Skeletal muscle tissue (tissue), 4 donors: ENCODE results near the gene GMPR2. TPM values are rescaled to one million over a fixed set of nuclear protein-coding genes. Genes with fewer than 3 reads are reported as not detected.

Source experiments
- H3K27ac ChIP-seq: one replicate; pipeline ENCODE4 v1.7.0; 2013; ENCODE audit warnings: mild to moderate bottlenecking, low read depth, low read length, inconsistent platforms
- H3K27me3 ChIP-seq, 3 donors: one replicate each; pipeline ENCODE4 v1.7.0; 2013; ENCODE audit warnings: low read length in 3 of 3; ENCODE audit not compliant: control insufficient read depth in 3 of 3, insufficient read depth in 3 of 3
- H3K36me3 ChIP-seq, 3 donors: one replicate each; pipeline ENCODE4 v1.7.0; 2013; ENCODE audit warnings: low read length in 3 of 3; ENCODE audit not compliant: control insufficient read depth in 3 of 3, insufficient read depth in 3 of 3
- H3K4me1 ChIP-seq, 3 donors: one replicate each; pipeline ENCODE4 v1.7.0; 2013; ENCODE audit warnings: low read length in 3 of 3, mild to moderate bottlenecking in 3 of 3; ENCODE audit not compliant: control insufficient read depth in 3 of 3, insufficient read depth in 3 of 3
- H3K4me3 ChIP-seq, 3 donors: one replicate each; pipeline ENCODE4 v1.7.0; 2013; ENCODE audit warnings: low read length in 3 of 3
- H3K9ac ChIP-seq, 3 donors: one replicate each; pipeline ENCODE4 v1.7.0; 2013; ENCODE audit warnings: low read length in 3 of 3, mild to moderate bottlenecking in 3 of 3, moderate library complexity in 2 of 3, low read depth in 1 of 3
- H3K9me3 ChIP-seq, 3 donors: one replicate each; pipeline ENCODE4 v1.7.0; 2013; ENCODE audit warnings: low read length in 3 of 3; ENCODE audit not compliant: control insufficient read depth in 3 of 3
- total RNA-seq: library from RNA; depleted of rRNA; stranded (reverse); fragments of >200 nt; gene quantifications from one replicate; pipeline ENCODE4 v1.2.3, GENCODE V29; 2014
- donor health status: Osteomylitis.

GMPR2 gene
- total RNA-seq, 1 donor from 2014 or later = 49.6 TPM

GRCh38 chr14:24226473-24226872 lies 6.3 kb upstream of the GMPR2 start:
- no peak overlapping the region for H3K9ac ChIP-seq
- no peak overlapping the region for H3K27ac ChIP-seq
- no peaks in the 10 kb centered on the region for H3K9me3 ChIP-seq
- H3K4me3 ChIP-seq = no peak overlapping the region
- H3K36me3 ChIP-seq = no peaks in the 10 kb centered on the region
- H3K4me1 ChIP-seq = peaks cover 7 to 9% (median 7%) of the 10 kb centered on the region in 3 donors
- no peaks in the 10 kb centered on the region for H3K27me3 ChIP-seq

- H3K4me1 ChIP-seq = peaks cover 18 to 30% (median 24%) of the 10 kb centered on the region in 3 donors
- no peaks in the 10 kb centered on the region for H3K27me3 ChIP-seq
- no peaks in the 10 kb centered on the region for H3K9me3 ChIP-seq
- H3K36me3 ChIP-seq = no peaks in the 10 kb centered on the region
- H3K4me3 ChIP-seq = no peak overlapping the region
- H3K9ac ChIP-seq = no peak overlapping the region
- H3K27ac ChIP-seq = no peak overlapping the region
These were observed 3.8 kb upstream of the GMPR2 start for GRCh38 chr14:24228902-24229301.

- Histone ChIP-seq H3K4me1 (peaks cover 28 to 56% (median 40%) of the 10 kb centered on the region in 3 donors), H3K36me3 (peaks cover 16 to 22% (median 19%) of the 10 kb centered on the region in 3 donors), H3K9ac (peak overlapping the region; percentile 88 to 95 (median 89)), H3K27me3 (no peaks in the 10 kb centered on the region), H3K9me3 (no peaks in the 10 kb centered on the region), H3K27ac (peak overlapping the region; percentile 92), H3K4me3 (peak overlapping the region; percentile 98 to 100 (median 98))
These were observed 1.2 kb upstream of the GMPR2 start for GRCh38 chr14:24231263-24232120.

- peak within 1 kb of the TSS; percentile 98 to 100 (median 98) for H3K4me3 ChIP-seq
- H3K27me3 ChIP-seq = no peaks in the 10 kb centered on the region
- H3K4me1 ChIP-seq = peaks cover 34 to 63% (median 46%) of the 10 kb centered on the region in 3 donors
- H3K9me3 ChIP-seq = no peaks in the 10 kb centered on the region
- H3K27ac ChIP-seq = peak within 1 kb of the TSS; percentile 92
- peak within 1 kb of the TSS; percentile 89 to 95 (median 91) for H3K9ac ChIP-seq
- H3K36me3 ChIP-seq = peaks cover 23 to 29% (median 25%) of the 10 kb centered on the region in 3 donors
These were observed 546 bp upstream of the GMPR2 start, which contains the start of gene NEDD8 for GRCh38 chr14:24232121-24232644. NEDD8 (minus strand) TSS chr14:24232367; CDS start chr14:24232267, 100 bp downstream.

GRCh38 chr14:24233538-24233866 lies 773 bp downstream of the GMPR2 start:
- peaks cover 34 to 41% (median 39%) of the 10 kb centered on the region in 3 donors for H3K36me3 ChIP-seq
- H3K4me3 ChIP-seq = peak overlapping the region; percentile 98 to 100 (median 98)
- H3K9ac ChIP-seq = peak overlapping the region; percentile 84 to 95 (median 91)
- H3K9me3 ChIP-seq = no peaks in the 10 kb centered on the region
- H3K27me3 ChIP-seq = no peaks in the 10 kb centered on the region
- H3K27ac ChIP-seq = peak overlapping the region; percentile 92
- peaks cover 44 to 73% (median 56%) of the 10 kb centered on the region in 3 donors for H3K4me1 ChIP-seq

GRCh38 chr14:24234095-24235005 lies 1.6 kb downstream of the GMPR2 start:
- Histone ChIP-seq H3K27me3 (no peaks in the 10 kb centered on the region), H3K9me3 (no peaks in the 10 kb centered on the region), H3K4me1 (peaks cover 44 to 76% (median 60%) of the 10 kb centered on the region in 3 donors), H3K4me3 (peak overlapping the region in 1 of 3 donors; percentile 100), H3K9ac (peak overlapping the region in 1 of 3 donors; percentile 12), H3K36me3 (peaks cover 42 to 50% (median 47%) of the 10 kb centered on the region in 3 donors), H3K27ac (no peak overlapping the region)

GRCh38 chr14:24235804-24236688 lies 3.3 kb downstream of the GMPR2 start:
- Histone ChIP-seq H3K9me3 (no peaks in the 10 kb centered on the region), H3K9ac (no peak overlapping the region), H3K4me3 (no peak overlapping the region), H3K27me3 (no peaks in the 10 kb centered on the region), H3K36me3 (peaks cover 57 to 67% (median 64%) of the 10 kb centered on the region in 3 donors), H3K27ac (no peak overlapping the region), H3K4me1 (peaks cover 54 to 90% (median 72%) of the 10 kb centered on the region in 3 donors)

GRCh38 chr14:24236689-24237462 lies 4.1 kb downstream of the GMPR2 start:
- Histone ChIP-seq H3K36me3 (peaks cover 60 to 68% (median 66%) of the 10 kb centered on the region in 3 donors), H3K9ac (no peak overlapping the region), H3K27me3 (no peaks in the 10 kb centered on the region), H3K9me3 (no peaks in the 10 kb centered on the region), H3K4me3 (no peak overlapping the region), H3K27ac (no peak overlapping the region), H3K4me1 (peaks cover 54 to 90% (median 73%) of the 10 kb centered on the region in 3 donors)
